Thoracic aorta (tissue), 2 donors: Measurements from ENCODE around the gene UBE4B. TPM values are rescaled to one million over a fixed set of nuclear protein-coding genes. Genes with fewer than 3 reads are reported as not detected.
A peak's percentile ranks its signal among the peaks of the same experiment; 100 is the strongest.

Source experiments
- ATAC-seq: fragments of 150-250 bp; one replicate; pipeline ENCODE4 v1.8.0; 2017; ENCODE audit warnings: low read depth; ENCODE audit not compliant: insufficient number of reproducible peaks, low FRiP score
- DNase-seq: peaks from one replicate; pipeline ENCODE4 v3.0.0-alpha.2; 2020; ENCODE audit warnings: low spot score
- H3K27ac ChIP-seq, 2 donors: fragments of 200-600 bp; sonication (generic); 1 replicate in 1 of 2; 2 replicates in 1 of 2; pipeline ENCODE4 v1.5.1; 2016; ENCODE audit warnings: mild to moderate bottlenecking in 2 of 2, moderate library complexity in 2 of 2
- H3K27me3 ChIP-seq: fragments of 200-600 bp; sonication (generic); replicated peaks from 2 replicates; pipeline ENCODE4 v1.6.0; 2016; ENCODE audit warnings: mild to moderate bottlenecking; ENCODE audit not compliant: insufficient read depth
- H3K36me3 ChIP-seq: fragments of 200-600 bp; sonication (generic); one replicate; pipeline ENCODE4 v1.5.1; 2016
- H3K4me1 ChIP-seq, 2 donors: fragments of 200-600 bp; sonication (generic); 1 replicate in 1 of 2; 2 replicates in 1 of 2; pipeline versions ENCODE4 v1.5.1 to v1.6.0; 2016; ENCODE audit warnings: low read depth in 2 of 2, mild to moderate bottlenecking in 1 of 2; ENCODE audit not compliant: control insufficient read depth in 1 of 2
- H3K4me3 ChIP-seq: fragments of 200-600 bp; sonication (generic); 2 replicates; pipeline ENCODE4 v1.5.1; 2016; ENCODE audit warnings: mild to moderate bottlenecking
- H3K9me3 ChIP-seq: fragments of 200-600 bp; sonication (generic); 2 replicates; pipeline ENCODE4 v1.5.1; 2016
- total RNA-seq, 2 donors: library from RNA; depleted of rRNA; stranded (reverse); fragments of >200 nt; gene quantifications; one replicate each; pipeline versions ENCODE4 v1.1.0 to v1.2.3, GENCODE V29; 2016
- TF ChIP-seq, protein P1 (sequence below): fragments of 200-600 bp; sonication (generic); IDR thresholded peaks from one replicate; pipeline ENCODE4 v1.5.1; 2019; ENCODE audit warnings: antibody characterized with exemption

UBE4B gene
- total RNA-seq, 2 donors from 2014 or later: 55.0 to 89.2 TPM

DNA sequence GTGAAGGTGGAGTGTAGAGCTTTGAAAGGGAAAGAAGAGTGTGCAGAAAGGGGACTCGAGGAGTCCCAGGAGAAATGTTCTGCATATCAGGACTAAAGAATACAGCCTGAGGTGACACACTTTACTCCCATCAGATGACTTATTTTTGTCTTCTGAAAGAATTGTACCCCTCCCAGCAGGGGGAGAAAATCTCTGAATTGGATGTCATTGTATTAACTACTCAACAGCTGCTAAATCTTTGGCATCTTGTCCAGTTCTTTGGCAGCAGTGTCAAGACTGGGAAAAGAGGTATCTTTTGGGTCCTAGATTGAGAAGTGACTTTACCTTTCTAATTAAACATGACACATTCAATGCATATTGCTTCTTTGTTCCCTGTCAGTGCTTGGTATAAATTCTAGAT lies 18.9 kb downstream of the UBE4B start:
- no peak for DNase-seq
- H3K36me3 ChIP-seq: no peaks in the 10 kb centered on the region
- ATAC-seq: no peak
- H3K4me1 ChIP-seq: peaks cover 21 to 46% of the 10 kb centered on the region in 2 donors
- no peaks in the 10 kb centered on the region for H3K9me3 ChIP-seq
- H3K27me3 ChIP-seq: no peaks in the 10 kb centered on the region
- TF ChIP-seq, protein P1, sequence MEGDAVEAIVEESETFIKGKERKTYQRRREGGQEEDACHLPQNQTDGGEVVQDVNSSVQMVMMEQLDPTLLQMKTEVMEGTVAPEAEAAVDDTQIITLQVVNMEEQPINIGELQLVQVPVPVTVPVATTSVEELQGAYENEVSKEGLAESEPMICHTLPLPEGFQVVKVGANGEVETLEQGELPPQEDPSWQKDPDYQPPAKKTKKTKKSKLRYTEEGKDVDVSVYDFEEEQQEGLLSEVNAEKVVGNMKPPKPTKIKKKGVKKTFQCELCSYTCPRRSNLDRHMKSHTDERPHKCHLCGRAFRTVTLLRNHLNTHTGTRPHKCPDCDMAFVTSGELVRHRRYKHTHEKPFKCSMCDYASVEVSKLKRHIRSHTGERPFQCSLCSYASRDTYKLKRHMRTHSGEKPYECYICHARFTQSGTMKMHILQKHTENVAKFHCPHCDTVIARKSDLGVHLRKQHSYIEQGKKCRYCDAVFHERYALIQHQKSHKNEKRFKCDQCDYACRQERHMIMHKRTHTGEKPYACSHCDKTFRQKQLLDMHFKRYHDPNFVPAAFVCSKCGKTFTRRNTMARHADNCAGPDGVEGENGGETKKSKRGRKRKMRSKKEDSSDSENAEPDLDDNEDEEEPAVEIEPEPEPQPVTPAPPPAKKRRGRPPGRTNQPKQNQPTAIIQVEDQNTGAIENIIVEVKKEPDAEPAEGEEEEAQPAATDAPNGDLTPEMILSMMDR: no peak
- no peak overlapping the region for H3K4me3 ChIP-seq
- no peak overlapping the region for H3K27ac ChIP-seq

DNA sequence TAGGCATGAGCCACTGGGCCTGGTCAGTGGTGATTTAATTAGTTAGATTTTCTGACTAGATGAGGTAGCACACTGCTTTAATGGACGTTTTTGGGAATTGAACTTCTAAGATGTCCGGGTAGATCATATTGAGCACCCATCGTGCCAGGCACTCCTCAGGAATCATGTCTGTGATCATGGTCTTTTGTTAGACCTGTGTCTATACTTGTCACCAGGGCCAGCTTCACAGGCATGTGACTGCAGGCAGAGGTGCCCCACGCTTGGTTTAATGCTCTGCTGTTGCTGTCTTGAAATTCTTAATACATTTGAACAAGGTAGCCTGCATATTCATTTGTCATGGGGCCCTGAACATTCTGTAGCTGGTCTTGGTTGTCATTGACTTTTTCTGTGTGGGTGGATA lies 19.6 kb downstream of the UBE4B start:
- ATAC-seq (no peak), DNase-seq (no peak)
- peaks cover 19 to 45% of the 10 kb centered on the region in 2 donors for H3K4me1 ChIP-seq
- TF ChIP-seq, protein P1: no peak
- no peaks in the 10 kb centered on the region for H3K9me3 ChIP-seq
- H3K4me3 ChIP-seq: no peak overlapping the region
- no peaks in the 10 kb centered on the region for H3K27me3 ChIP-seq
- H3K27ac ChIP-seq: no peak overlapping the region
- no peaks in the 10 kb centered on the region for H3K36me3 ChIP-seq

DNA sequence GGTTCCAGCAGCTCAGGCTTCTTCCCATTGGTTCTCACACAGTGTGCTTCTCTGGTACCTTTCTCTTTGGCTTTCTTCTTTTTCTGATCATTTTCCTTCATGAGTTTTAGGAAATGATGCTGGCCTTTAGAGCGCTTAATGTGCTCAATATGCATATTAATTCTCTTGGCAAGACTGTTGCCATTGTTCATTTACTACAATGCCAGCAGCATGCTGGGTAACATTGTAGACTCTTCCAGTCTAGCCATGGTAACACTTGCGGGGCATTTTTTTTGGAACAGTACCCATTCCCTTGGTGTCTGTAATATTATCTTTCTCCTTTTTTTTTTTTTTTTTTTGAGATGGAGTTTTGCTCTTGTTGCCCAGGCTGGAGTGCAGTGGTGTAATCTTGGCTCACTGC lies 21.7 kb downstream of the UBE4B start:
- no peak for ATAC-seq
- Histone ChIP-seq H3K4me1 (peaks cover 25 to 49% of the 10 kb centered on the region in 2 donors), H3K4me3 (no peak overlapping the region), H3K9me3 (no peaks in the 10 kb centered on the region), H3K27me3 (no peaks in the 10 kb centered on the region), H3K36me3 (peaks cover 3% of the 10 kb centered on the region), H3K27ac (no peak overlapping the region)
- TF ChIP-seq, protein P1: no peak
- no peak for DNase-seq

DNA sequence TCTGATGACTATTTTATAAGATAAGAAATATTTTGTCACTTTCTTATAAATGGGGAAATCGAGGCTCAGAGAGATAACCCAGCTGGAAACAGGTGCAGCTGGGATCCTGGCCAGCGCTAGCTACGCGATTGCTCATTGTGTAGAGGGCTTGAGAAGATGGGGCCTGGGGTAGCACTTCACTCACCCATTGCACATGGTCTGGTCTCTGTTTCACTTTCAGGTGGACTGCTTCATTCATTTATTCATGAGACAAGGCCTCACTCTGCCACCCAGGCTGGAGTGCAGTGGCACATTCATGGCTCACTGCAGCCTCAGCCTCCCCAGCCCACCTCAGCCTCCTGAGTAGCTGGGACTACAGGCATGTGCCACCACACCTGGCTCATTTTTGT lies 23.8 kb downstream of the UBE4B start:
- Histone ChIP-seq H3K36me3 (peaks cover 3% of the 10 kb centered on the region), H3K27me3 (no peaks in the 10 kb centered on the region), H3K9me3 (no peaks in the 10 kb centered on the region), H3K4me1 (peaks cover 36 to 49% of the 10 kb centered on the region in 2 donors), H3K4me3 (no peak overlapping the region), H3K27ac (peak overlapping the region; percentile 11 to 83)
- no peak for DNase-seq
- ATAC-seq: no peak
- TF ChIP-seq, protein P1: no peak

DNA sequence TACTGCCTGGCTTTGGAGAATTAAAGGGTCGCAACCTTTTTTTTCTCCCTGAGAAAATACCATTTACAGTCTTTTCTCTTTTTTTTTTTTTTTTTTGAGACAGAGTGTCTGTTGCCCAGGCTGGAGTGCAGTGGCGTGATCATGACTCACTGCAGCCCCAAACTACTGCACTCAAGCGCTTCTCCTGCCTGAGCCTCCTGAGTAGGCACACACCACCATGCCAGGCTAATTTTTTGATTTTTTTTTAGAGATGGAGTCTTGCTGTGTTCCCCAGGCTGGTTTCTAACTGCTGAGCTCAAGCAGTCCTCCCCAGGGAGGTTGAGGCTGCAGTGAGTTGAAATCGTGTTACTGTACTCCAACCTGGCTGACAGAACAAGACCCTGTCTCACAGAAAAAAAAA lies 24.6 kb downstream of the UBE4B start:
- H3K4me1 ChIP-seq: peaks cover 36 to 49% of the 10 kb centered on the region in 2 donors
- H3K27ac ChIP-seq: peak overlapping the region; percentile 55 to 83
- no peak overlapping the region for H3K4me3 ChIP-seq
- TF ChIP-seq, protein P1: no peak
- no peaks in the 10 kb centered on the region for H3K27me3 ChIP-seq
- H3K36me3 ChIP-seq: peaks cover 3% of the 10 kb centered on the region
- DNase-seq (no peak), ATAC-seq (no peak)
- no peaks in the 10 kb centered on the region for H3K9me3 ChIP-seq
